Stimulated activated CD4-positive, alpha-beta T cell treated with anti-CD3 and anti-CD28 coated beads, TNF-alpha, amount 100 ng/mL, for 48 hours (primary cell): Measurements from ENCODE around the gene AFAP1L2.
"Not testable (repeated sequence)": the region's sequence is repeated elsewhere in the genome, so short reads cannot be mapped to it uniquely, and the experiment has no call there.

Experiments used
- DNase-seq, 3 donors: peaks; one replicate each; pipeline ENCODE4 v3.0.0-alpha.2; 2020; ENCODE audit warnings: low read depth in 3 of 3

Gene AFAP1L2

GRCh38 chr10:114335614-114336013 lies 68.7 kb downstream of the AFAP1L2 start:
- DNase-seq, result no peak

GRCh38 chr10:114334301-114334700 lies 70.0 kb downstream of the AFAP1L2 start:
- DNase-seq, result no peak

- DNase-seq, result not testable (repeated sequence)
These were observed 70.9 kb downstream of the AFAP1L2 start for GRCh38 chr10:114333441-114333840.

GRCh38 chr10:114332301-114333192 lies 71.8 kb downstream of the AFAP1L2 start:
- no peak for DNase-seq

- no peak for DNase-seq
These were observed 74.5 kb downstream of the AFAP1L2 start for GRCh38 chr10:114329634-114330365.

- no peak for DNase-seq
These were observed 75.4 kb downstream of the AFAP1L2 start for GRCh38 chr10:114328874-114329273.

GRCh38 chr10:114328441-114328812 lies 75.9 kb downstream of the AFAP1L2 start:
- no peak for DNase-seq

GRCh38 chr10:114327537-114328440 lies 76.5 kb downstream of the AFAP1L2 start:
- no peak for DNase-seq

GRCh38 chr10:114326795-114327194 lies 77.5 kb downstream of the AFAP1L2 start:
- no peak for DNase-seq

- DNase-seq, result no peak
These were observed 81.3 kb downstream of the AFAP1L2 start for GRCh38 chr10:114323023-114323422.

GRCh38 chr10:114322344-114322743 lies 82.0 kb downstream of the AFAP1L2 start:
- DNase-seq, result no peak

GRCh38 chr10:114320249-114321116 lies 83.8 kb downstream of the AFAP1L2 start:
- no peak for DNase-seq

GRCh38 chr10:114319406-114320248 lies 84.7 kb downstream of the AFAP1L2 start:
- DNase-seq, result no peak

GRCh38 chr10:114316744-114317143 lies 87.6 kb downstream of the AFAP1L2 start:
- DNase-seq, result no peak

- no peak for DNase-seq
These were observed 88.5 kb downstream of the AFAP1L2 start for GRCh38 chr10:114315566-114316420.

GRCh38 chr10:114313866-114314265 lies 90.4 kb downstream of the AFAP1L2 start:
- no peak for DNase-seq

GRCh38 chr10:114313139-114313538 lies 91.2 kb downstream of the AFAP1L2 start:
- DNase-seq, result no peak

- no peak for DNase-seq
These were observed 92.6 kb downstream of the AFAP1L2 start for GRCh38 chr10:114311496-114312209.
